Keratinocyte (primary cell): ENCODE measurements around the gene ADGRF3. TPM values are rescaled to one million over a fixed set of nuclear protein-coding genes. Genes with fewer than 3 reads are reported as not detected.

Experiments used
- DNase-seq: peaks from one replicate; pipeline ENCODE4 v3.0.0-alpha.2; 2011; ENCODE audit warnings: low read depth, missing footprints, low spot score
- FAIRE-seq: peaks from 2 replicates; lab custom pipeline; 2011; peaks lifted over from hg19 to GRCh38; lab: Jason Lieb, UNC
- H2AFZ ChIP-seq: 2 replicates; pipeline ENCODE4 v1.6.0; 2012; ENCODE audit warnings: low read length, control low read depth, inconsistent platforms; ENCODE audit not compliant: control insufficient read depth
- H3K27ac ChIP-seq: 2 replicates; pipeline ENCODE4 v1.5.1; 2011; ENCODE audit warnings: low read length; ENCODE audit not compliant: control insufficient read depth, insufficient read depth
- H3K27me3 ChIP-seq: 3 replicates; pipeline ENCODE4 v1.6.0; 2011; ENCODE audit warnings: low read length; ENCODE audit not compliant: control insufficient read depth, insufficient read depth; ENCODE audit errors: extremely low read depth
- H3K36me3 ChIP-seq, 2 experiments: 2 replicates in 1 of 2; 3 replicates in 1 of 2; pipeline ENCODE4 v1.5.1; 2011; ENCODE audit warnings: low read length in 2 of 2, mild to moderate bottlenecking in 1 of 2; ENCODE audit not compliant: control insufficient read depth in 2 of 2, insufficient read depth in 2 of 2; ENCODE audit errors: extremely low read depth in 1 of 2
- H3K4me1 ChIP-seq: 3 replicates; pipeline ENCODE4 v1.5.1; 2011; ENCODE audit warnings: low read length; ENCODE audit not compliant: control insufficient read depth, insufficient read depth; ENCODE audit errors: extremely low read depth
- H3K4me2 ChIP-seq: 3 replicates; pipeline ENCODE4 v1.6.0; 2011; ENCODE audit warnings: low read depth, low read length; ENCODE audit not compliant: control insufficient read depth, insufficient read depth; ENCODE audit errors: extremely low read depth
- H3K4me3 ChIP-seq, 3 experiments: fragments of 200-600 bp in 1 of 3; sonication (generic) in 1 of 3; 2 replicates in 2 of 3; 3 replicates in 1 of 3; pipeline ENCODE4 v1.5.1; 2011 to 2016; ENCODE audit warnings: low read length in 3 of 3, mild to moderate bottlenecking in 3 of 3, control low read depth in 2 of 3, inconsistent platforms in 1 of 3, low read depth in 1 of 3, mixed read lengths in 1 of 3, mixed run types in 1 of 3, moderate library complexity in 1 of 3; ENCODE audit not compliant: control insufficient read depth in 2 of 3, insufficient read depth in 2 of 3; ENCODE audit errors: extremely low read depth in 1 of 3
- H3K79me2 ChIP-seq: 2 replicates; pipeline ENCODE4 v1.6.0; 2012; ENCODE audit warnings: low read length; ENCODE audit not compliant: control insufficient read depth, insufficient read depth
- H3K9ac ChIP-seq: 3 replicates; pipeline ENCODE4 v1.6.0; 2011; ENCODE audit warnings: low read length; ENCODE audit not compliant: control insufficient read depth, insufficient read depth; ENCODE audit errors: extremely low read depth
- H3K9me1 ChIP-seq: 3 replicates; pipeline ENCODE4 v1.6.0; 2011; ENCODE audit warnings: low read length; ENCODE audit not compliant: control insufficient read depth, insufficient read depth; ENCODE audit errors: extremely low read depth
- H3K9me3 ChIP-seq: 2 replicates; pipeline ENCODE4 v1.5.1; 2012; ENCODE audit warnings: low read depth, low read length; ENCODE audit not compliant: control insufficient read depth
- H4K20me1 ChIP-seq: 3 replicates; pipeline ENCODE4 v1.6.0; 2011; ENCODE audit warnings: low read length; ENCODE audit not compliant: control insufficient read depth, insufficient read depth; ENCODE audit errors: extremely low read depth
- EZH2 ChIP-seq: IDR thresholded peaks from one replicate; pipeline ENCODE4 v1.6.1; 2012; ENCODE audit warnings: inconsistent platforms, mild to moderate bottlenecking, low read length, moderate library complexity
- dilution Hi-C: fragments of 300-500 bp; cut with MboI; formaldehyde crosslinking; loops from one replicate; pipeline ENCODE4 v1.7.0; 2020; ENCODE audit warnings: low sequenced_read_pairs; ENCODE audit not compliant: extremely low pct_ligation_motif_present
- polyA plus RNA-seq, 5 experiments: library from polyadenylated mRNA; depleted of rRNA in 3 of 5; stranded (reverse) in 3 of 5; stranded (forward) in 1 of 5; unstranded in 1 of 5; fragments of >200 nt; gene quantifications; 1 replicate in 1 of 5; 2 replicates in 3 of 5; 3 replicates in 1 of 5; pipeline versions ENCODE4 v1.2.1 to v1.2.3, GENCODE V29; 2011 to 2012; ENCODE audit warnings: missing spikeins in 2 of 5, low read depth in 1 of 5, low replicate concordance in 1 of 5
- TF ChIP-seq, protein P1 (sequence below), 3 experiments: IDR thresholded peaks in 1 of 3; conservative IDR thresholded peaks in 1 of 3; optimal IDR thresholded peaks in 1 of 3; 2 replicates in 2 of 3; 3 replicates in 1 of 3; pipeline versions ENCODE3 to v1.5.1; 2011; ENCODE audit warnings: low read length in 3 of 3, mild to moderate bottlenecking in 3 of 3, moderate library complexity in 2 of 3, control low read depth in 1 of 3, inconsistent platforms in 1 of 3; ENCODE audit not compliant: insufficient read depth in 2 of 3; ENCODE audit errors: extremely low read depth in 1 of 3

The ADGRF3 gene
- polyA plus RNA-seq, 1 donor (not counting 4 experiments of a cell fraction or from before 2014, with no cell fraction given) = 0.17 TPM

DNA sequence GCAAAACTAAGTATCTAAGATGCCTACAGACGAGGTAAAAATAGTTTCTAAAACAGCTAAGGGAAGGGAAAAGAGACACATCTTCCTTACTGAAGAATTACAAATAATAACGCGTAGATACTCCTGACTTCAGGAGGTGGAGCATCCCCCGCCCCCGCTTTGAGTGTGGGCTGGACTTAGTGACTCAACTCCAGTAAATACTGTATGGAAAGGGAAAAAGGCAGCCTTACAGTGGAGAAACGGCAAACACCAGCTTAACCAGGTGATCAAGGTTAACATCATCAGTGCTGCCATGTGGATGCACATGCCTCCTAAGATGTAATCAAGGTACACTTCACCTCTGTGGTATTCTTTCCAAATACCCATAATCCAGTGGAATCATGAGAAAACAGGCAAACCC is 53.9 kb downstream of the ADGRF3 start:
- DNase-seq (no peak), FAIRE-seq (peak; percentile 93)
- no peaks in the 10 kb centered on the region for H3K27me3 ChIP-seq
- H3K9me1 ChIP-seq = no peaks in the 10 kb centered on the region
- H3K36me3 ChIP-seq = peaks cover 0 to 2% of the 10 kb centered on the region in 2 experiments
- H3K79me2 ChIP-seq = no peaks in the 10 kb centered on the region
- peaks cover 10% of the 10 kb centered on the region for H3K4me1 ChIP-seq
- dilution Hi-C loops = no loop called here
- no peaks in the 10 kb centered on the region for H4K20me1 ChIP-seq
- no peak overlapping the region for H3K4me3 ChIP-seq
- H3K27ac ChIP-seq = peak overlapping the region; percentile 42
- peak overlapping the region; percentile 57 for H2AFZ ChIP-seq
- TF ChIP-seq, protein P1, sequence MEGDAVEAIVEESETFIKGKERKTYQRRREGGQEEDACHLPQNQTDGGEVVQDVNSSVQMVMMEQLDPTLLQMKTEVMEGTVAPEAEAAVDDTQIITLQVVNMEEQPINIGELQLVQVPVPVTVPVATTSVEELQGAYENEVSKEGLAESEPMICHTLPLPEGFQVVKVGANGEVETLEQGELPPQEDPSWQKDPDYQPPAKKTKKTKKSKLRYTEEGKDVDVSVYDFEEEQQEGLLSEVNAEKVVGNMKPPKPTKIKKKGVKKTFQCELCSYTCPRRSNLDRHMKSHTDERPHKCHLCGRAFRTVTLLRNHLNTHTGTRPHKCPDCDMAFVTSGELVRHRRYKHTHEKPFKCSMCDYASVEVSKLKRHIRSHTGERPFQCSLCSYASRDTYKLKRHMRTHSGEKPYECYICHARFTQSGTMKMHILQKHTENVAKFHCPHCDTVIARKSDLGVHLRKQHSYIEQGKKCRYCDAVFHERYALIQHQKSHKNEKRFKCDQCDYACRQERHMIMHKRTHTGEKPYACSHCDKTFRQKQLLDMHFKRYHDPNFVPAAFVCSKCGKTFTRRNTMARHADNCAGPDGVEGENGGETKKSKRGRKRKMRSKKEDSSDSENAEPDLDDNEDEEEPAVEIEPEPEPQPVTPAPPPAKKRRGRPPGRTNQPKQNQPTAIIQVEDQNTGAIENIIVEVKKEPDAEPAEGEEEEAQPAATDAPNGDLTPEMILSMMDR (optimal IDR thresholded peaks at IDR 0.05 in 1 of 3, IDR thresholded peaks at IDR 0.05 in 1 of 3, conservative IDR thresholded peaks at IDR 0.05 in 1 of 3; ENCODE audit: extremely low read depth in 1 of 3, insufficient read depth in 2 of 3, low read length in 3 of 3) = no peak
- no peak for TF ChIP-seq EZH2
- H3K4me2 ChIP-seq = peak overlapping the region; percentile 61
- peak overlapping the region; percentile 10 for H3K9ac ChIP-seq
- H3K9me3 ChIP-seq = no peaks in the 10 kb centered on the region

DNA sequence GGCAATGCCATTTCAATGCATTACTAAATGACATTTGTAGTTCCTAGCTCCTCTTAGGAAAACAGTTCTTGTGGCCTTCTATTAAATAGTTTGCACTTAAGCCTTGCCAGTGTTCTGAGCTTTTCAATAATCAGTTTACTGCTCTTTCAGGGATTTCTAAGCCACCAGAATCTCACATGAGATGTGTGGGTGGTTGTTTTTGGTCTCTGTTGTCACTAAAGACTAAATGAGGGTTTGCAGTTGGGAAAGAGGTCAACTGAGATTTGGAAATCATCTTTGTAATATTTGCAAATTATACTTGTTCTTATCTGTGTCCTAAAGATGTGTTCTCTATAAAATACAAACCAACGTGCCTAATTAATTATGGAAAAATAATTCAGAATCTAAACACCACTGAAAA is 56.6 kb downstream of the ADGRF3 start:
- DNase-seq = no peak
- FAIRE-seq = no peak

More for the DNA sequence above, 56.6 kb downstream of the ADGRF3 start:
- Histone ChIP-seq H3K9me1 (no peaks in the 10 kb centered on the region), H3K4me3 (no peak overlapping the region), H3K9me3 (no peaks in the 10 kb centered on the region), H3K4me2 (no peak overlapping the region), H3K27me3 (no peaks in the 10 kb centered on the region), H2AFZ (no peak overlapping the region), H3K79me2 (no peaks in the 10 kb centered on the region), H3K36me3 (peaks cover 5 to 7% of the 10 kb centered on the region in 2 experiments), H3K9ac (no peak overlapping the region), H3K4me1 (peaks cover 10% of the 10 kb centered on the region), H4K20me1 (no peaks in the 10 kb centered on the region), H3K27ac (no peak overlapping the region)
- no peak for TF ChIP-seq EZH2
- TF ChIP-seq, protein P1 (optimal IDR thresholded peaks at IDR 0.05 in 1 of 3, IDR thresholded peaks at IDR 0.05 in 1 of 3, conservative IDR thresholded peaks at IDR 0.05 in 1 of 3; ENCODE audit: extremely low read depth in 1 of 3, insufficient read depth in 2 of 3, low read length in 3 of 3) = no peak
- dilution Hi-C loops = no loop called here
